ENCODE data around the gene CEMP1. TPM values are rescaled to one million over a fixed set of nuclear protein-coding genes. Genes with fewer than 3 reads are reported as not detected.

The CEMP1 gene
- total RNA-seq, 1 experiment from 2014 or later, result not detected

GRCh38 chr16:2519711-2520080 lies 11.5 kb downstream of the CEMP1 start:
- intact Hi-C loops (cut with micrococcal nuclease; ENCODE audit: unreplicated experiment), result no loop called here
- no TSS peak for BruUV-seq (replicated peaks)
- H3K27me3 ChIP-seq (ENCODE audit: control insufficient read depth, insufficient read depth, low read length), result no peaks in the 10 kb centered on the region

More at GRCh38 chr16:2519711-2520080, 11.5 kb downstream of the CEMP1 start:
- H3K27ac ChIP-seq (ENCODE audit: low read length), result peak overlapping the region; percentile 61; the same call in 1 of the 2 replicates
- DNase-seq (ENCODE audit: low read depth, low spot score) (no peak), ATAC-seq (peak; percentile 5)
- ChIA-PET POLR2A (no interaction called here), CTCF (interaction anchor here (0.6 to 0.8 kb wide), 3 partner anchors 18 to 147 kb away, joined by 3 to 5 read pairs (median 4); no protein-coding TSS in a partner anchor)
- in situ Hi-C loops (cut with HindIII; ENCODE audit: low pct_unique_long_range_greater_than_20kb, low sequenced_read_pairs), result no loop called here
- peaks cover 42% of the 10 kb centered on the region for H3K4me1 ChIP-seq (ENCODE audit: control insufficient read depth, insufficient read depth, low read length)
- no peaks in the 10 kb centered on the region for H3K9me3 ChIP-seq (ENCODE audit: control insufficient read depth, insufficient read depth, low read depth, low read length)
- TF ChIP-seq CTCF (IDR thresholded peaks at IDR 0.05) (no peak), TCF7L2 (IDR thresholded peaks at IDR 0.05; ENCODE audit: low read depth, low read length) (no peak), REST (IDR thresholded peaks at IDR 0.05; ENCODE audit: insufficient read depth in 1 of 2, low read depth in 2 of 2, low read length in 1 of 2) (no peak), POLR2AphosphoS5 (IDR thresholded peaks at IDR 0.05; ENCODE audit: low read depth, low read length) (no peak), SIN3A (IDR thresholded peaks at IDR 0.05; ENCODE audit: borderline replicate concordance, insufficient read depth, low read depth, low read length) (no peak)
- H3K4me3 ChIP-seq (ENCODE audit: low read depth in 2 of 2, low read length in 2 of 2), result peak overlapping the region in 1 of 2 experiments; percentile 36; a peak in 2 of 4 replicates
- H3K36me3 ChIP-seq (ENCODE audit: control insufficient read depth, insufficient read depth, low read length), result no peaks in the 10 kb centered on the region; the same call in 1 of the 2 replicates

Data from Panc1 (cell line).